OCI-LY3 (cell line): ENCODE results near the gene ZNF654.

ENCODE experiments used
- H2AFZ ChIP-seq: fragments of 200-600, 300-600 bp; shearing (Covaris generic); 2 replicates; pipeline ENCODE4 v1.6.0; 2014; ENCODE audit warnings: antibody characterized with exemption, low read depth, low read length
- H3K27ac ChIP-seq: fragments of 200-600, 300-600 bp; sonication (generic); 2 replicates; pipeline ENCODE4 v1.5.1; 2014; ENCODE audit warnings: mild to moderate bottlenecking, low read length, moderate library complexity, mixed read lengths
- H3K27me3 ChIP-seq: fragments of 200-600, 300-600 bp; sonication (generic); 2 replicates; pipeline ENCODE4 v1.6.1; 2014; ENCODE audit warnings: low read depth, low read length, mixed read lengths
- H3K36me3 ChIP-seq: fragments of 200-600, 300-600 bp; sonication (generic); replicated peaks from 2 replicates; pipeline ENCODE3; 2014; ENCODE audit warnings: low read depth, low read length, mixed read lengths
- H3K4me1 ChIP-seq: fragments of 300-600, 200-600 bp; sonication (generic); 2 replicates; pipeline ENCODE4 v1.6.1; 2014; ENCODE audit warnings: low read length, mixed read lengths
- H3K4me2 ChIP-seq: fragments of 200-600, 300-600 bp; sonication (generic); 2 replicates; pipeline ENCODE4 v1.6.1; 2014; ENCODE audit warnings: low read length, mixed read lengths
- H3K4me3 ChIP-seq: fragments of 300-600, 200-600 bp; sonication (generic); 2 replicates; pipeline ENCODE4 v1.5.1; 2014; ENCODE audit warnings: antibody characterized with exemption, mild to moderate bottlenecking, low read length, moderate library complexity
- H3K79me2 ChIP-seq: fragments of 300-600, 200-600 bp; shearing (Covaris generic); 2 replicates; pipeline ENCODE4 v1.6.1; 2014; ENCODE audit warnings: mild to moderate bottlenecking, low read length, mixed read lengths
- H3K9ac ChIP-seq: fragments of 300-600, 200-600 bp; shearing (Covaris generic); 2 replicates; pipeline ENCODE4 v1.6.0; 2014; ENCODE audit warnings: mild to moderate bottlenecking, low read length, moderate library complexity
- H3K9me3 ChIP-seq: fragments of 200-600, 300-600 bp; shearing (Covaris generic); 2 replicates; pipeline ENCODE4 v1.6.1; 2014; ENCODE audit warnings: low read length, mixed read lengths; ENCODE audit not compliant: insufficient read depth
- H4K20me1 ChIP-seq: fragments of 200-600, 300-600 bp; sonication (generic); 2 replicates; pipeline ENCODE4 v1.6.1; 2016; ENCODE audit warnings: low read length, mixed read lengths; ENCODE audit not compliant: insufficient read depth
- CTCF ChIP-seq: fragments of 200-600, 300-600 bp; sonication (generic); IDR thresholded peaks from 2 replicates; pipeline ENCODE4 v1.5.1; 2014; ENCODE audit warnings: antibody characterized with exemption, low read length, low read depth
- EZH2phosphoT487 ChIP-seq: fragments of 200-600 bp; shearing (Covaris generic); IDR thresholded peaks from 2 replicates; pipeline ENCODE4 v1.6.1; 2018; ENCODE audit warnings: antibody characterized with exemption, mixed run types, low read depth

ZNF654 gene

DNA sequence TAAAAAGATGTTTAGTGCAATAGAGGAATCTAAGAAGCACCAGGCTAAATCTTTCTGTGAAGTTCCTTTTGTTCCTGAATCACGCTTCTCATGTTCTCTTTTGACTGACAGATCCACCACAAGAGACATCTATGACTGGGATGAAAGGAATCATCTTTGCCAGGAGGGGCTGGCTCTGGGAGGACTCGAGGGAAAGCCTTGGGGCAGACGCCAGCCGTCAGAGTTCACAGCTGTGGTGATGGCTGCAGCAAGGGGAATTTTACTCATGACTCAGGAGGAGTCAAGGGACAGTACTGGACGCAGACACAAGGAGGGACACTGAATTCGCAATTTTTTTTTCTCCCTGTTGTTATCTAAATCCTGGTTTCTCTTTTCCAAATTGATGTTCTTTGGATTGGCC lies 129.4 kb downstream of the ZNF654 start:
- Histone ChIP-seq H3K36me3 (peaks cover 7% of the 10 kb centered on the region), H3K4me2 (no peak overlapping the region), H3K9ac (no peak overlapping the region), H3K79me2 (no peaks in the 10 kb centered on the region), H3K27ac (no peak overlapping the region), H3K4me3 (no peak overlapping the region), H3K27me3 (no peaks in the 10 kb centered on the region), H3K4me1 (peaks cover 12% of the 10 kb centered on the region), H3K9me3 (peaks cover 4% of the 10 kb centered on the region; the same call in 1 of the 2 replicates), H2AFZ (no peak overlapping the region), H4K20me1 (no peaks in the 10 kb centered on the region)
- no peak for TF ChIP-seq CTCF
- no peak for TF ChIP-seq EZH2phosphoT487

GRCh38 chr3:88189361-88189810 lies 130.3 kb downstream of the ZNF654 start:
- H3K9ac ChIP-seq: no peak overlapping the region
- H3K9me3 ChIP-seq: peaks cover 4% of the 10 kb centered on the region; the same call in 1 of the 2 replicates
- TF ChIP-seq EZH2phosphoT487 (no peak), CTCF (no peak)
- H3K79me2 ChIP-seq: no peaks in the 10 kb centered on the region
- no peaks in the 10 kb centered on the region for H3K27me3 ChIP-seq
- H3K4me2 ChIP-seq: peak overlapping the region; percentile 42
- peak overlapping the region; percentile 60 for H3K27ac ChIP-seq
- H3K4me3 ChIP-seq: no peak overlapping the region; the same call in 1 of the 2 replicates
- peaks cover 12% of the 10 kb centered on the region for H3K4me1 ChIP-seq
- peaks cover 7% of the 10 kb centered on the region for H3K36me3 ChIP-seq
- H4K20me1 ChIP-seq: no peaks in the 10 kb centered on the region
- peak overlapping the region; percentile 72; the same call in 1 of the 2 replicates for H2AFZ ChIP-seq

GRCh38 chr3:88191872-88192409 lies 132.9 kb downstream of the ZNF654 start:
- Histone ChIP-seq H4K20me1 (no peaks in the 10 kb centered on the region), H3K27me3 (no peaks in the 10 kb centered on the region), H3K4me3 (no peak overlapping the region), H3K9me3 (peaks cover 4% of the 10 kb centered on the region; the same call in 1 of the 2 replicates), H3K36me3 (peaks cover 7% of the 10 kb centered on the region), H3K4me1 (peaks cover 12% of the 10 kb centered on the region), H3K9ac (no peak overlapping the region), H3K4me2 (no peak overlapping the region), H2AFZ (no peak overlapping the region), H3K27ac (no peak overlapping the region), H3K79me2 (no peaks in the 10 kb centered on the region)
- TF ChIP-seq EZH2phosphoT487 (no peak), CTCF (no peak)

DNA sequence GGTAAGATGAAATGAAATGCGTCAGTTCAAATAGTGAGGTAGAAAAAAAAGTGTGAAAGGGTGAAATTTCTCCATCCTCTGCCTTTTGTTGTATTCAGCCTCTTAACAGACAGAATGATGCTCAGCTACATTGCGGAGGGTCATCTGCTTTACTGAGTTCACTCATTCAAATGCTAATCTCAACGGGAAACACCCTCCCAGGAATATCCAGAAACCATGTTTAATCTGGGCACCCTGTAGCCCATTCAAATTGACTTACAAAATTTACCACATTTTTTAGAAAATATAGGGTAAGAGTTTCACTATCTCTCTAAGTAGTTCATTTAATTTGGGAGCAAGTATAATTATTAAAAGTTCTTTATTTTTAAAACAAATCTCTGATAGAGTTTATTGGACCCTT lies 133.6 kb downstream of the ZNF654 start:
- no peak overlapping the region for H3K27ac ChIP-seq
- no peak overlapping the region for H2AFZ ChIP-seq
- TF ChIP-seq EZH2phosphoT487 (no peak), CTCF (no peak)
- no peak overlapping the region for H3K9ac ChIP-seq
- H3K27me3 ChIP-seq: no peaks in the 10 kb centered on the region
- no peaks in the 10 kb centered on the region for H4K20me1 ChIP-seq
- peaks cover 7% of the 10 kb centered on the region for H3K36me3 ChIP-seq
- no peaks in the 10 kb centered on the region for H3K79me2 ChIP-seq
- H3K9me3 ChIP-seq: peaks cover 4% of the 10 kb centered on the region; the same call in 1 of the 2 replicates
- peaks cover 12% of the 10 kb centered on the region for H3K4me1 ChIP-seq
- no peak overlapping the region for H3K4me3 ChIP-seq
- no peak overlapping the region for H3K4me2 ChIP-seq
